ENCODE results near the gene LHX4.

GRCh38 chr1:180269645-180270529, 39.8 kb downstream of the LHX4 start:
- TF ChIP-seq, protein P1, sequence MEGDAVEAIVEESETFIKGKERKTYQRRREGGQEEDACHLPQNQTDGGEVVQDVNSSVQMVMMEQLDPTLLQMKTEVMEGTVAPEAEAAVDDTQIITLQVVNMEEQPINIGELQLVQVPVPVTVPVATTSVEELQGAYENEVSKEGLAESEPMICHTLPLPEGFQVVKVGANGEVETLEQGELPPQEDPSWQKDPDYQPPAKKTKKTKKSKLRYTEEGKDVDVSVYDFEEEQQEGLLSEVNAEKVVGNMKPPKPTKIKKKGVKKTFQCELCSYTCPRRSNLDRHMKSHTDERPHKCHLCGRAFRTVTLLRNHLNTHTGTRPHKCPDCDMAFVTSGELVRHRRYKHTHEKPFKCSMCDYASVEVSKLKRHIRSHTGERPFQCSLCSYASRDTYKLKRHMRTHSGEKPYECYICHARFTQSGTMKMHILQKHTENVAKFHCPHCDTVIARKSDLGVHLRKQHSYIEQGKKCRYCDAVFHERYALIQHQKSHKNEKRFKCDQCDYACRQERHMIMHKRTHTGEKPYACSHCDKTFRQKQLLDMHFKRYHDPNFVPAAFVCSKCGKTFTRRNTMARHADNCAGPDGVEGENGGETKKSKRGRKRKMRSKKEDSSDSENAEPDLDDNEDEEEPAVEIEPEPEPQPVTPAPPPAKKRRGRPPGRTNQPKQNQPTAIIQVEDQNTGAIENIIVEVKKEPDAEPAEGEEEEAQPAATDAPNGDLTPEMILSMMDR (IDR thresholded peaks at IDR 0.05): no peak
- TF ChIP-seq POLR2A (IDR thresholded peaks at IDR 0.05): no peak

Data from tibial nerve (tissue), 3 donors.